HG02678 (cell line): ENCODE data around the gene FOXL3.

Experiments
- ATAC-seq: cut with Tn5 transposase; IDR thresholded peaks from one replicate; pipeline ENCODE4 v1.9.1; 2021; ENCODE audit warnings: mild to moderate bottlenecking, moderate library complexity; ENCODE audit not compliant: unreplicated experiment

FOXL3 gene

GRCh38 chr7:300546-301290, 10.7 kb downstream of the FOXL3 start:
- ATAC-seq, result no peak

- ATAC-seq, result no peak
These were observed 11.5 kb downstream of the FOXL3 start for GRCh38 chr7:301291-302053.

GRCh38 chr7:302054-302992, 12.4 kb downstream of the FOXL3 start:
- ATAC-seq, result no peak

GRCh38 chr7:303425-303824, 13.5 kb downstream of the FOXL3 start:
- ATAC-seq, result no peak

- no peak for ATAC-seq
These were observed 14.1 kb downstream of the FOXL3 start for GRCh38 chr7:303884-304573.

GRCh38 chr7:304574-305409, 14.8 kb downstream of the FOXL3 start:
- no peak for ATAC-seq

- ATAC-seq, result no peak
These were observed 15.6 kb downstream of the FOXL3 start for GRCh38 chr7:305410-306151.

GRCh38 chr7:307970-308369, 18.0 kb downstream of the FOXL3 start:
- ATAC-seq, result no peak

GRCh38 chr7:309586-310228, 19.7 kb downstream of the FOXL3 start:
- ATAC-seq, result no peak

GRCh38 chr7:311131-311680, 21.2 kb downstream of the FOXL3 start:
- no peak for ATAC-seq

- no peak for ATAC-seq
These were observed 21.8 kb downstream of the FOXL3 start for GRCh38 chr7:311796-312195.

GRCh38 chr7:312424-312823, 22.5 kb downstream of the FOXL3 start:
- ATAC-seq, result no peak

GRCh38 chr7:314853-315252, 24.9 kb downstream of the FOXL3 start:
- no peak for ATAC-seq

GRCh38 chr7:315516-316265, 25.7 kb downstream of the FOXL3 start:
- no peak for ATAC-seq

- no peak for ATAC-seq
These were observed 27.9 kb downstream of the FOXL3 start for GRCh38 chr7:317643-318405.

GRCh38 chr7:318476-318875, 28.5 kb downstream of the FOXL3 start:
- ATAC-seq, result no peak
